Smooth muscle cell (in vitro differentiated cells): ENCODE measurements around the gene PRKAG1. TPM values are rescaled to one million over a fixed set of nuclear protein-coding genes. Genes with fewer than 3 reads are reported as not detected.

Experiments used
- DNase-seq: peaks from one replicate; lab custom pipeline; 2025; ENCODE audit not compliant: unreplicated experiment; lab: John Stamatoyannopoulos, UW
- H2AFZ ChIP-seq: fragments of 200-600 bp; sonication (generic); 2 replicates; pipeline ENCODE4 v1.6.0; 2016; ENCODE audit warnings: antibody characterized with exemption, low read depth, mild to moderate bottlenecking
- H3F3A ChIP-seq: fragments of 200-600 bp; sonication (generic); 2 replicates; pipeline ENCODE4 v1.6.0; 2017; ENCODE audit warnings: antibody characterized with exemption, low read depth
- H3K27ac ChIP-seq: fragments of 200-600 bp; sonication (generic); 2 replicates; pipeline ENCODE4 v1.5.1; 2016; ENCODE audit warnings: low read depth, mild to moderate bottlenecking
- H3K27me3 ChIP-seq: fragments of 200-600 bp; sonication (generic); 2 replicates; pipeline ENCODE4 v1.6.1; 2016; ENCODE audit warnings: low read depth, mild to moderate bottlenecking
- H3K36me3 ChIP-seq: fragments of 200-600 bp; sonication (generic); 2 replicates; pipeline ENCODE4 v1.5.1; 2016; ENCODE audit warnings: low read depth
- H3K4me1 ChIP-seq: fragments of 200-600 bp; sonication (generic); 2 replicates; pipeline ENCODE4 v1.5.1; 2016; ENCODE audit warnings: low read depth
- H3K4me2 ChIP-seq: fragments of 200-600 bp; sonication (generic); 2 replicates; pipeline ENCODE4 v1.6.0; 2016; ENCODE audit warnings: mild to moderate bottlenecking
- H3K4me3 ChIP-seq: fragments of 200-600 bp; sonication (generic); 2 replicates; pipeline ENCODE4 v1.5.1; 2016; ENCODE audit warnings: mild to moderate bottlenecking
- H3K79me2 ChIP-seq: fragments of 200-600 bp; sonication (generic); 2 replicates; pipeline ENCODE4 v1.6.0; 2016; ENCODE audit warnings: low read depth, mild to moderate bottlenecking
- H3K9ac ChIP-seq: fragments of 200-600 bp; sonication (generic); 2 replicates; pipeline ENCODE4 v1.6.0; 2016; ENCODE audit warnings: low read depth
- H3K9me3 ChIP-seq: fragments of 200-600 bp; sonication (generic); replicated peaks from 2 replicates; pipeline ENCODE4 v1.5.1; 2016; ENCODE audit warnings: low read depth
- H4K20me1 ChIP-seq: fragments of 200-600 bp; sonication (generic); 2 replicates; pipeline ENCODE4 v1.6.0; 2016; ENCODE audit warnings: low read depth
- WGBS: methylation state at CpG from one replicate; pipeline ENCODE4 v1.1.7; 2016; ENCODE audit warnings: low lambda C conversion rate; 5-methylcytosine and 5-hydroxymethylcytosine counted together
- polyA plus RNA-seq: library from polyadenylated mRNA; unstranded; fragments of >200 nt; fragmentation: Nextera tagmentation; extraction: Ambion mirVana; gene quantifications from 2 replicates; pipeline ENCODE4 v1.2.1, GENCODE V29; 2016
- total RNA-seq: library from RNA; depleted of rRNA; stranded (reverse); fragments of >200 nt; gene quantifications from 2 replicates; pipeline ENCODE4 v1.2.3, GENCODE V29; 2014
- TF ChIP-seq, protein P1 (sequence below): fragments of 200-600 bp; sonication (generic); IDR thresholded peaks from 2 replicates; pipeline ENCODE4 v1.5.1; 2017; ENCODE audit warnings: borderline replicate concordance, mild to moderate bottlenecking, antibody characterized with exemption; ENCODE audit not compliant: insufficient read depth, poor library complexity, severe bottlenecking

The PRKAG1 gene
- total and polyA plus RNA-seq, 2 experiments from 2014 or later, result 42.5 to 62.6 TPM

DNA sequence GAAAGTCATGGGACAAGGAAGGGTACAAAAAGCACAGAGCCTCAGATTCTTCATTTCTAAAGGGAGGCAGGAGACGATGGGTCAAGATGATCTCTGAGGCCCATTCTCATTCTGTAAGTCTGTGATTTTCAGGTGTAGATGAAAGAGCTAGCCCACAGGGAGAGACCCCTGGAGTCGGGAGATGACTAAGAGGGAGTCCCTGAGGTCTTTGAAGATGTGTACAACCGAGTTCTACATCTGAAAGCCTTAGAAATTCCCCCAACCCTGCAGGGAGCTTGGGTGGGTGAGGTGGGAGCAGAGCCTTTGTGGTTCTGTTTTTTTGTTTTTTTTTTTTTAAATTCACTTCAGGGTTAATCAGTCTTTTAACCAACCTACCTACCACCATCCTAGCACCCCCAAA lies 50.1 kb downstream of the PRKAG1 start:
- Histone ChIP-seq H3K4me2 (no peak overlapping the region), H3K4me3 (no peak overlapping the region), H3F3A (peaks cover 6% of the 10 kb centered on the region), H4K20me1 (no peaks in the 10 kb centered on the region), H3K4me1 (peaks cover 22% of the 10 kb centered on the region), H3K27me3 (peaks cover 51% of the 10 kb centered on the region), H3K79me2 (no peaks in the 10 kb centered on the region), H3K9ac (no peak overlapping the region), H3K36me3 (no peaks in the 10 kb centered on the region), H2AFZ (no peak overlapping the region), H3K9me3 (no peaks in the 10 kb centered on the region), H3K27ac (no peak overlapping the region)
- WGBS, result 67% methylated on average over 3 of the region's 3 CpGs
- DNase-seq, result no peak
- TF ChIP-seq, protein P1, sequence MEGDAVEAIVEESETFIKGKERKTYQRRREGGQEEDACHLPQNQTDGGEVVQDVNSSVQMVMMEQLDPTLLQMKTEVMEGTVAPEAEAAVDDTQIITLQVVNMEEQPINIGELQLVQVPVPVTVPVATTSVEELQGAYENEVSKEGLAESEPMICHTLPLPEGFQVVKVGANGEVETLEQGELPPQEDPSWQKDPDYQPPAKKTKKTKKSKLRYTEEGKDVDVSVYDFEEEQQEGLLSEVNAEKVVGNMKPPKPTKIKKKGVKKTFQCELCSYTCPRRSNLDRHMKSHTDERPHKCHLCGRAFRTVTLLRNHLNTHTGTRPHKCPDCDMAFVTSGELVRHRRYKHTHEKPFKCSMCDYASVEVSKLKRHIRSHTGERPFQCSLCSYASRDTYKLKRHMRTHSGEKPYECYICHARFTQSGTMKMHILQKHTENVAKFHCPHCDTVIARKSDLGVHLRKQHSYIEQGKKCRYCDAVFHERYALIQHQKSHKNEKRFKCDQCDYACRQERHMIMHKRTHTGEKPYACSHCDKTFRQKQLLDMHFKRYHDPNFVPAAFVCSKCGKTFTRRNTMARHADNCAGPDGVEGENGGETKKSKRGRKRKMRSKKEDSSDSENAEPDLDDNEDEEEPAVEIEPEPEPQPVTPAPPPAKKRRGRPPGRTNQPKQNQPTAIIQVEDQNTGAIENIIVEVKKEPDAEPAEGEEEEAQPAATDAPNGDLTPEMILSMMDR, result no peak

GRCh38 chr12:48967991-48968390 lies 50.6 kb downstream of the PRKAG1 start:
- Histone ChIP-seq H3K4me1 (peaks cover 22% of the 10 kb centered on the region), H3K27ac (no peak overlapping the region), H4K20me1 (no peaks in the 10 kb centered on the region), H3K9ac (no peak overlapping the region), H2AFZ (no peak overlapping the region), H3F3A (peaks cover 4% of the 10 kb centered on the region), H3K79me2 (no peaks in the 10 kb centered on the region), H3K9me3 (no peaks in the 10 kb centered on the region), H3K36me3 (no peaks in the 10 kb centered on the region), H3K4me3 (no peak overlapping the region), H3K27me3 (peaks cover 46% of the 10 kb centered on the region), H3K4me2 (no peak overlapping the region)
- TF ChIP-seq, protein P1, result no peak
- WGBS, result 65% methylated on average over 7 of the region's 7 CpGs
- DNase-seq, result no peak

DNA sequence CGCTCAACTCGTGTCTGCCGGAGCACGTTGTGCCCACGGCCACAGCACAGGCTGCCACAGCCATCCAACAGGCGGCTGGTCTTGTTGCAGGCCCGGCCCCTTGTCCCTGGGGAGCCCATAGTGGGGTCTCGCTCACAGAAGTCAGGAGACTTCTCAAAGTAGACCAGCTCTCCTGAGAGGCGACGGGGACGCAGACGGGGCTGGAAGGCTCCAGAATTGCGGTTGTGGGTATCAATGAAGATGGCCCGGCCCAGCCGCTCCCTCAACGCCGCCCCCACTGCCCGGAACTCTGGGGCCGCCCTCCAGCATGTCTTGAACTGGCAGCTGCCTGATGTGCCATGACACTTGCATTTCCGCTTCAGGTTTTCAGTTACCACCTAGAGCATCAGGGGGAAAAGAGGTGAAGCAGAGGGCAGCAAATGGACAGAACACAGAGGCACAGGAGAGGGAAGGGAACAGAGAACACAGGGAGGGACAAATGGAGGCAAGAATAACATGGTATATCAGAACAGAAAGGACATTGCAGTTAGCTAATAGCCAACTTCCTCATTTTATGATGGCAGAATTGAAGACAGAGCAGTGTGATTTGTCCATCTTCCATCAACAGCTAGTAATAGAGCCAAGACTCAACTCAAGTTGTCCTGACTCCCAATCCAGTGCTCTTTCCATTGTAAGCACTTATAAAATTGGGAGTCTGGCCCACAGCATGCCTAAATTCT lies 52.2 kb downstream of the PRKAG1 start:
- Histone ChIP-seq H3F3A (no peaks in the 10 kb centered on the region), H2AFZ (no peak overlapping the region), H4K20me1 (no peaks in the 10 kb centered on the region), H3K4me3 (no peak overlapping the region), H3K27me3 (peaks cover 30% of the 10 kb centered on the region), H3K27ac (no peak overlapping the region), H3K4me1 (peaks cover 19% of the 10 kb centered on the region), H3K9ac (no peak overlapping the region), H3K79me2 (no peaks in the 10 kb centered on the region), H3K4me2 (no peak overlapping the region), H3K9me3 (no peaks in the 10 kb centered on the region), H3K36me3 (no peaks in the 10 kb centered on the region)
- TF ChIP-seq, protein P1, result no peak
- no peak for DNase-seq
- WGBS, result 80% methylated on average over 20 of the region's 20 CpGs

DNA sequence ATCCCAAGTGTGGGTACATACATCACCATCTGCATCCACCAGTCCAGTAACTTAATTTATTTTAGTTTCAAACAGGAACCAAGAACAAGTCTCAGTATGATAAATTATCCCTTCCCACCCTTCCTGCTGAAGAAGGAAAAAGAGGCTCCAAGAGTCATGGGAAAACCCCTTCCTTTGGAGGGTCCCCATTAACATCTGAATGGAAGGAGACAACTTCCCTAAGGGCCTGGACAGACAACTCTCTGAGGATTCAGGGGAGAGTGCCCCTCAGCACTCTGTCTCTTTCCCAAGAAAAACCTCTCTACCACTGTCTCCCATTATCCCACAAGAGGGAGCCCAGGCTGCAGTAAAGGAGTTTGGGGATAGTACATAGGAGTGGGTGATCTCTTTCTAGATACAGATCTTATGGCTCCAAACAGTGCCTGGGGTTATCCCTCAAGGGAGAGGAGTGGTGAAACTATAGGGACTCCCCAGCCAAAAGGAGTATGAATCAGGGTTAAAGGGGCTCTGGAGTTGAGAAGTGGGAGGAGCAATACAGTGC lies 53.2 kb downstream of the PRKAG1 start:
- Histone ChIP-seq H3K9ac (no peak overlapping the region), H3K9me3 (no peaks in the 10 kb centered on the region), H3F3A (no peaks in the 10 kb centered on the region), H4K20me1 (no peaks in the 10 kb centered on the region), H2AFZ (no peak overlapping the region), H3K27me3 (peaks cover 21% of the 10 kb centered on the region), H3K4me1 (peaks cover 10% of the 10 kb centered on the region), H3K79me2 (no peaks in the 10 kb centered on the region), H3K4me3 (no peak overlapping the region), H3K36me3 (no peaks in the 10 kb centered on the region), H3K4me2 (no peak overlapping the region), H3K27ac (no peak overlapping the region)
- no peak for DNase-seq
- TF ChIP-seq, protein P1, result no peak
